Measurements from ENCODE around the gene LAG3. TPM values are rescaled to one million over a fixed set of nuclear protein-coding genes. Genes with fewer than 3 reads are reported as not detected.

The LAG3 gene
- total and polyA plus RNA-seq, 2 donors (not counting 1 experiment from before 2014, with no cell fraction given), result 0.17 TPM

- Histone ChIP-seq H3K4me2 (ENCODE audit: extremely low read depth, insufficient read depth, low read length) (peak overlapping the region; percentile 95), H3K27me3 (ENCODE audit: control insufficient read depth, insufficient read depth, low read length) (no peaks in the 10 kb centered on the region), H4K20me1 (ENCODE audit: control insufficient read depth, extremely low read depth, insufficient read depth, low read length) (peaks cover 7% of the 10 kb centered on the region), H3K9ac (ENCODE audit: insufficient read depth, low read length) (no peak overlapping the region), H3K36me3 (ENCODE audit: control insufficient read depth, insufficient read depth, low read length) (peaks cover 13% of the 10 kb centered on the region), H3K27ac (ENCODE audit: insufficient read depth, low read length) (no peak overlapping the region), H3K9me3 (ENCODE audit: control insufficient read depth, insufficient read depth, low read depth, low read length) (no peaks in the 10 kb centered on the region), H2AFZ (ENCODE audit: low read length) (no peak overlapping the region), H3K4me1 (ENCODE audit: control insufficient read depth, extremely low read depth, insufficient read depth, low read length) (peaks cover 27% of the 10 kb centered on the region), H3K79me2 (ENCODE audit: control insufficient read depth, insufficient read depth, low read length) (peaks cover 34% of the 10 kb centered on the region), H3K4me3 (replicated peaks in 1 of 4; ENCODE audit: control extremely low read depth in 1 of 4, insufficient read depth in 1 of 4, low read depth in 3 of 4, low read length in 4 of 4) (peak overlapping the region in 1 of 4 experiments; percentile 89)
- no peak for TF ChIP-seq CTCF (conservative IDR thresholded peaks at IDR 0.05 in 1 of 2, IDR thresholded peaks at IDR 0.05 in 1 of 2; ENCODE audit: low read depth in 1 of 2, low read length in 2 of 2)
- no peak for TF ChIP-seq EZH2 (IDR thresholded peaks at IDR 0.05; ENCODE audit: low read length, missing control alignments)
- DNase-seq (ENCODE audit: low read depth in 2 of 2), result no peak
Observed at GRCh38 chr12:6769666-6770065, 2.7 kb upstream of the LAG3 start.

- H3K4me2 ChIP-seq (ENCODE audit: extremely low read depth, insufficient read depth, low read length), result no peak overlapping the region
Observed at GRCh38 chr12:6770094-6770493, 2.2 kb upstream of the LAG3 start.

GRCh38 chr12:6770600-6770999, 1.7 kb upstream of the LAG3 start:
- DNase-seq (ENCODE audit: low read depth in 2 of 2), result no peak
- Histone ChIP-seq H3K9ac (ENCODE audit: insufficient read depth, low read length) (no peak overlapping the region), H2AFZ (ENCODE audit: low read length) (no peak overlapping the region), H3K79me2 (ENCODE audit: control insufficient read depth, insufficient read depth, low read length) (peaks cover 34% of the 10 kb centered on the region), H3K4me1 (ENCODE audit: control insufficient read depth, extremely low read depth, insufficient read depth, low read length) (peaks cover 21% of the 10 kb centered on the region), H3K27ac (ENCODE audit: insufficient read depth, low read length) (no peak overlapping the region), H3K4me2 (ENCODE audit: extremely low read depth, insufficient read depth, low read length) (no peak overlapping the region), H4K20me1 (ENCODE audit: control insufficient read depth, extremely low read depth, insufficient read depth, low read length) (peaks cover 7% of the 10 kb centered on the region), H3K36me3 (ENCODE audit: control insufficient read depth, insufficient read depth, low read length) (peaks cover 13% of the 10 kb centered on the region), H3K4me3 (replicated peaks in 1 of 4; ENCODE audit: control extremely low read depth in 1 of 4, insufficient read depth in 1 of 4, low read depth in 3 of 4, low read length in 4 of 4) (no peak overlapping the region), H3K27me3 (ENCODE audit: control insufficient read depth, insufficient read depth, low read length) (no peaks in the 10 kb centered on the region), H3K9me3 (ENCODE audit: control insufficient read depth, insufficient read depth, low read depth, low read length) (no peaks in the 10 kb centered on the region)
- TF ChIP-seq CTCF (conservative IDR thresholded peaks at IDR 0.05 in 1 of 2, IDR thresholded peaks at IDR 0.05 in 1 of 2; ENCODE audit: low read depth in 1 of 2, low read length in 2 of 2) (no peak), EZH2 (IDR thresholded peaks at IDR 0.05; ENCODE audit: low read length, missing control alignments) (no peak)

More at GRCh38 chr12:6770094-6770493, 2.2 kb upstream of the LAG3 start:
- H3K27ac ChIP-seq (ENCODE audit: insufficient read depth, low read length), result no peak overlapping the region
- H3K9ac ChIP-seq (ENCODE audit: insufficient read depth, low read length), result no peak overlapping the region
- peaks cover 25% of the 10 kb centered on the region for H3K4me1 ChIP-seq (ENCODE audit: control insufficient read depth, extremely low read depth, insufficient read depth, low read length)
- peaks cover 7% of the 10 kb centered on the region for H4K20me1 ChIP-seq (ENCODE audit: control insufficient read depth, extremely low read depth, insufficient read depth, low read length)
- peaks cover 34% of the 10 kb centered on the region for H3K79me2 ChIP-seq (ENCODE audit: control insufficient read depth, insufficient read depth, low read length)
- no peaks in the 10 kb centered on the region for H3K27me3 ChIP-seq (ENCODE audit: control insufficient read depth, insufficient read depth, low read length)
- H3K9me3 ChIP-seq (ENCODE audit: control insufficient read depth, insufficient read depth, low read depth, low read length), result no peaks in the 10 kb centered on the region
- DNase-seq (ENCODE audit: low read depth in 2 of 2), result no peak
- no peak for TF ChIP-seq EZH2 (IDR thresholded peaks at IDR 0.05; ENCODE audit: low read length, missing control alignments)
- TF ChIP-seq CTCF (conservative IDR thresholded peaks at IDR 0.05 in 1 of 2, IDR thresholded peaks at IDR 0.05 in 1 of 2; ENCODE audit: low read depth in 1 of 2, low read length in 2 of 2), result no peak
- no peak overlapping the region for H3K4me3 ChIP-seq (replicated peaks in 1 of 4; ENCODE audit: control extremely low read depth in 1 of 4, insufficient read depth in 1 of 4, low read depth in 3 of 4, low read length in 4 of 4)
- H2AFZ ChIP-seq (ENCODE audit: low read length), result no peak overlapping the region
- H3K36me3 ChIP-seq (ENCODE audit: control insufficient read depth, insufficient read depth, low read length), result peaks cover 13% of the 10 kb centered on the region
